WTC11 (cell line): ENCODE results near the gene TBC1D20. TPM values are rescaled to one million over a fixed set of nuclear protein-coding genes. Genes with fewer than 3 reads are reported as not detected.
A peak's percentile ranks its signal among the peaks of the same experiment; 100 is the strongest.

ENCODE experiments used
- ATAC-seq: fragments of 200-7000 bp; cut with Tn5 transposase; 2 replicates; pipeline ENCODE4 v1.10.0; 2021; ENCODE audit warnings: mild to moderate bottlenecking, moderate library complexity
- CTCF ChIA-PET: fragments of 300-600 bp; sonication (Branson Sonifier 250); formaldehyde crosslinking; loops from one replicate; lab custom pipeline; 2021; ENCODE audit warnings: antibody characterized with exemption; lab: Charles Lee
- POLR2A ChIA-PET: fragments of 350-600 bp; sonication (Branson Sonifier 250); formaldehyde crosslinking; loops from one replicate; lab custom pipeline; 2021; ENCODE audit warnings: antibody characterized with exemption; lab: Charles Lee
- DNase-seq: peaks from one replicate; pipeline ENCODE4 v3.0.0; 2021; ENCODE audit warnings: low spot score
- H3K27ac Mint-ChIP-seq: 2 replicates; pipeline ENCODE4 v1.8.0; 2021; ENCODE audit warnings: mixed read lengths
- H3K27me3 Mint-ChIP-seq: 2 replicates; pipeline ENCODE4 v1.8.0; 2021; ENCODE audit warnings: low read depth, mild to moderate bottlenecking, moderate library complexity, mixed read lengths
- H3K36me3 Mint-ChIP-seq: 2 replicates; pipeline ENCODE4 v1.8.0; 2021; ENCODE audit warnings: mixed read lengths
- H3K4me1 Mint-ChIP-seq: 2 replicates; pipeline ENCODE4 v1.8.0; 2022; ENCODE audit warnings: mixed read lengths
- H3K4me3 Mint-ChIP-seq: 2 replicates; pipeline ENCODE4 v1.8.0; 2021; ENCODE audit warnings: mild to moderate bottlenecking, moderate library complexity, mixed read lengths
- H3K9me3 Mint-ChIP-seq: 2 replicates; pipeline ENCODE4 v1.8.0; 2021; ENCODE audit warnings: mixed read lengths
- ATF1 ChIP-seq: sonication (generic); formaldehyde crosslinking; IDR thresholded peaks from 2 replicates; pipeline ENCODE4 v1.8.1; 2023; ENCODE audit warnings: mild to moderate bottlenecking, moderate library complexity, missing genetic modification reagents
- CBFB ChIP-seq: sonication (generic); formaldehyde crosslinking; IDR thresholded peaks from 2 replicates; pipeline ENCODE4 v1.8.1; 2022; ENCODE audit warnings: mild to moderate bottlenecking, low read depth, missing genetic modification reagents
- EMX1 ChIP-seq: fragments of 250-450 bp; sonication (Bioruptor Pico); IDR thresholded peaks from 2 replicates; pipeline ENCODE4 v1.8.0; 2021; ENCODE audit warnings: mild to moderate bottlenecking
- FOXP1 ChIP-seq: sonication (generic); formaldehyde crosslinking; IDR thresholded peaks from 2 replicates; pipeline ENCODE4 v1.8.0; 2022; ENCODE audit warnings: missing genetic modification reagents, mild to moderate bottlenecking, moderate library complexity, borderline replicate concordance
- GABPB1 ChIP-seq: sonication (generic); formaldehyde crosslinking; IDR thresholded peaks from 2 replicates; pipeline ENCODE4 v1.8.1; 2023; ENCODE audit warnings: mild to moderate bottlenecking, missing genetic modification reagents
- JUN ChIP-seq: sonication (generic); formaldehyde crosslinking; IDR thresholded peaks from 2 replicates; pipeline ENCODE4 v1.8.0; 2023; ENCODE audit warnings: mild to moderate bottlenecking, missing genetic modification reagents
- MAX ChIP-seq: sonication (generic); formaldehyde crosslinking; IDR thresholded peaks from 2 replicates; pipeline ENCODE4 v1.8.0; 2022; ENCODE audit warnings: mild to moderate bottlenecking, missing genetic modification reagents
- SMAD4 ChIP-seq: sonication (generic); formaldehyde crosslinking; IDR thresholded peaks from 2 replicates; pipeline ENCODE4 v1.8.0; 2022; ENCODE audit warnings: mild to moderate bottlenecking, missing genetic modification reagents
- TEAD1 ChIP-seq: sonication (generic); formaldehyde crosslinking; IDR thresholded peaks from 2 replicates; pipeline ENCODE4 v1.8.0; 2022; ENCODE audit warnings: mild to moderate bottlenecking, missing genetic modification reagents
- ZNF121 ChIP-seq: sonication (generic); formaldehyde crosslinking; IDR thresholded peaks from 2 replicates; pipeline ENCODE4 v1.8.0; 2023; ENCODE audit warnings: missing genetic modification reagents
- ZNF232 ChIP-seq: sonication (generic); formaldehyde crosslinking; IDR thresholded peaks from 2 replicates; pipeline ENCODE4 v1.8.0; 2022; ENCODE audit warnings: mild to moderate bottlenecking, missing genetic modification reagents
- total RNA-seq: library from RNA; stranded (reverse); gene quantifications from 3 replicates; pipeline ENCODE4 v1.2.3, GENCODE V29; 2021
- TF ChIP-seq, protein P1 (sequence below): sonication (generic); formaldehyde crosslinking; conservative IDR thresholded peaks from 2 replicates; pipeline ENCODE4 v1.8.1; 2023; ENCODE audit warnings: mild to moderate bottlenecking, low read depth, missing genetic modification reagents, moderate library complexity
- TF ChIP-seq, protein P2 (sequence below): sonication (generic); formaldehyde crosslinking; IDR thresholded peaks from 2 replicates; pipeline ENCODE4 v1.8.0; 2022; ENCODE audit warnings: mild to moderate bottlenecking, missing genetic modification reagents
- TF ChIP-seq, protein P3 (sequence below): fragments of 250-450 bp; sonication (Bioruptor Pico); IDR thresholded peaks from 2 replicates; pipeline ENCODE4 v1.9.0; 2021; ENCODE audit warnings: mild to moderate bottlenecking
- TF ChIP-seq, protein P4 (sequence below): sonication (generic); formaldehyde crosslinking; IDR thresholded peaks from 2 replicates; pipeline ENCODE4 v1.8.1; 2023; ENCODE audit warnings: mild to moderate bottlenecking, missing genetic modification reagents

TBC1D20 gene
- total RNA-seq, 1 experiment from 2014 or later = 14.6 TPM

DNA sequence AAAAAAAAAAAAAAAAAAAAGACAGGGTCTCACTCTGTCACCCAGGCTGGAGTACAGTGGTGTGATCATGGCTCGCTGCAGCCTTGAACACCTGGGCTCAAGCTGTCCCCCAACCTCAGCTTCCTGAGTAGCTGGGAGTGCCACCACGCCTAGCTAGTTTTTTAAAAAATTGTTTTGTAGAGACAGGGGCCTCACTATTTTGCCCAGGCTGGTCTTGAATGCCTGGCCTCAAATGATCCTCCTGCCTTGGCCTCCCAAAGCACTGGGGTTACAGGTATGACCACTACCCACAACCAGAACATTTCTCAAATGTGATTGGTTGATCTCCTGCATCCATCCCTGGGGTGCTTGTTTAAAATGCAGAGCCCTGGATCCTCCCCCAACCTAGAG, 59.8 kb downstream of the TBC1D20 start:
- CTCF ChIA-PET = no interaction called here
- Mint-ChIP-seq H3K27me3 (peaks cover 8% of the 10 kb centered on the region; the same call in 1 of the 2 replicates), H3K27ac (no peak overlapping the region)
- TF ChIP-seq FOXP1 (CRISPR knock-in tag) (no peak), SMAD4 (CRISPR knock-in tag) (no peak), JUN (CRISPR knock-in tag) (no peak), ZNF121 (CRISPR knock-in tag) (no peak), TEAD1 (no peak), ZNF232 (CRISPR knock-in tag) (no peak), ATF1 (no peak), CBFB (CRISPR knock-in tag) (no peak), MAX (CRISPR knock-in tag) (no peak)
- TF ChIP-seq, protein P1, sequence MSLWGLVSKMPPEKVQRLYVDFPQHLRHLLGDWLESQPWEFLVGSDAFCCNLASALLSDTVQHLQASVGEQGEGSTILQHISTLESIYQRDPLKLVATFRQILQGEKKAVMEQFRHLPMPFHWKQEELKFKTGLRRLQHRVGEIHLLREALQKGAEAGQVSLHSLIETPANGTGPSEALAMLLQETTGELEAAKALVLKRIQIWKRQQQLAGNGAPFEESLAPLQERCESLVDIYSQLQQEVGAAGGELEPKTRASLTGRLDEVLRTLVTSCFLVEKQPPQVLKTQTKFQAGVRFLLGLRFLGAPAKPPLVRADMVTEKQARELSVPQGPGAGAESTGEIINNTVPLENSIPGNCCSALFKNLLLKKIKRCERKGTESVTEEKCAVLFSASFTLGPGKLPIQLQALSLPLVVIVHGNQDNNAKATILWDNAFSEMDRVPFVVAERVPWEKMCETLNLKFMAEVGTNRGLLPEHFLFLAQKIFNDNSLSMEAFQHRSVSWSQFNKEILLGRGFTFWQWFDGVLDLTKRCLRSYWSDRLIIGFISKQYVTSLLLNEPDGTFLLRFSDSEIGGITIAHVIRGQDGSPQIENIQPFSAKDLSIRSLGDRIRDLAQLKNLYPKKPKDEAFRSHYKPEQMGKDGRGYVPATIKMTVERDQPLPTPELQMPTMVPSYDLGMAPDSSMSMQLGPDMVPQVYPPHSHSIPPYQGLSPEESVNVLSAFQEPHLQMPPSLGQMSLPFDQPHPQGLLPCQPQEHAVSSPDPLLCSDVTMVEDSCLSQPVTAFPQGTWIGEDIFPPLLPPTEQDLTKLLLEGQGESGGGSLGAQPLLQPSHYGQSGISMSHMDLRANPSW (CRISPR knock-in tag) = no peak
- TF ChIP-seq, protein P2, sequence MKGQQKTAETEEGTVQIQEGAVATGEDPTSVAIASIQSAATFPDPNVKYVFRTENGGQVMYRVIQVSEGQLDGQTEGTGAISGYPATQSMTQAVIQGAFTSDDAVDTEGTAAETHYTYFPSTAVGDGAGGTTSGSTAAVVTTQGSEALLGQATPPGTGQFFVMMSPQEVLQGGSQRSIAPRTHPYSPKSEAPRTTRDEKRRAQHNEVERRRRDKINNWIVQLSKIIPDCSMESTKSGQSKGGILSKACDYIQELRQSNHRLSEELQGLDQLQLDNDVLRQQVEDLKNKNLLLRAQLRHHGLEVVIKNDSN (CRISPR knock-in tag) = no peak
- TF ChIP-seq, protein P3, sequence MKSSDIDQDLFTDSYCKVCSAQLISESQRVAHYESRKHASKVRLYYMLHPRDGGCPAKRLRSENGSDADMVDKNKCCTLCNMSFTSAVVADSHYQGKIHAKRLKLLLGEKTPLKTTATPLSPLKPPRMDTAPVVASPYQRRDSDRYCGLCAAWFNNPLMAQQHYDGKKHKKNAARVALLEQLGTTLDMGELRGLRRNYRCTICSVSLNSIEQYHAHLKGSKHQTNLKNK = no peak
- TF ChIP-seq, protein P4, sequence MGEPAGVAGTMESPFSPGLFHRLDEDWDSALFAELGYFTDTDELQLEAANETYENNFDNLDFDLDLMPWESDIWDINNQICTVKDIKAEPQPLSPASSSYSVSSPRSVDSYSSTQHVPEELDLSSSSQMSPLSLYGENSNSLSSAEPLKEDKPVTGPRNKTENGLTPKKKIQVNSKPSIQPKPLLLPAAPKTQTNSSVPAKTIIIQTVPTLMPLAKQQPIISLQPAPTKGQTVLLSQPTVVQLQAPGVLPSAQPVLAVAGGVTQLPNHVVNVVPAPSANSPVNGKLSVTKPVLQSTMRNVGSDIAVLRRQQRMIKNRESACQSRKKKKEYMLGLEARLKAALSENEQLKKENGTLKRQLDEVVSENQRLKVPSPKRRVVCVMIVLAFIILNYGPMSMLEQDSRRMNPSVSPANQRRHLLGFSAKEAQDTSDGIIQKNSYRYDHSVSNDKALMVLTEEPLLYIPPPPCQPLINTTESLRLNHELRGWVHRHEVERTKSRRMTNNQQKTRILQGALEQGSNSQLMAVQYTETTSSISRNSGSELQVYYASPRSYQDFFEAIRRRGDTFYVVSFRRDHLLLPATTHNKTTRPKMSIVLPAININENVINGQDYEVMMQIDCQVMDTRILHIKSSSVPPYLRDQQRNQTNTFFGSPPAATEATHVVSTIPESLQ (CRISPR knock-in tag) = no peak
- TF ChIP-seq, all 79 proteins: peak for 0
- Mint-ChIP-seq H3K36me3 (no peaks in the 10 kb centered on the region; the same call in 1 of the 2 replicates), H3K9me3 (peaks cover 15% of the 10 kb centered on the region), H3K4me3 (no peak overlapping the region), H3K4me1 (peaks cover 22% of the 10 kb centered on the region)
- POLR2A ChIA-PET = no interaction called here
- ATAC-seq (no peak), DNase-seq (no peak)

GRCh38 chr20:401682-402495, 60.4 kb downstream of the TBC1D20 start:
- CTCF ChIA-PET = interaction anchor here (1.7 kb wide), 1 partner anchor 29 kb away, joined by 10 read pairs; no protein-coding TSS in a partner anchor
- 0 out of 2 replicates have a peak overlapping the region, but pooled peaks have one; percentile 9 for H3K27ac Mint-ChIP-seq

More at GRCh38 chr20:401682-402495, 60.4 kb downstream of the TBC1D20 start:
- DNase-seq = no peak
- peaks cover 20% of the 10 kb centered on the region for H3K4me1 Mint-ChIP-seq
- no peak for ATAC-seq
- POLR2A ChIA-PET = no interaction called here
- H3K9me3 Mint-ChIP-seq = peaks cover 15% of the 10 kb centered on the region
- H3K36me3 Mint-ChIP-seq = no peaks in the 10 kb centered on the region; the same call in 1 of the 2 replicates
- no peak overlapping the region for H3K4me3 Mint-ChIP-seq
- H3K27me3 Mint-ChIP-seq = peaks cover 8% of the 10 kb centered on the region; the same call in 1 of the 2 replicates
- TF ChIP-seq GABPB1 (CRISPR knock-in tag) (peak; percentile 100), EMX1 (no peak)
